Smooth muscle cell (in vitro differentiated cells): ENCODE results near the gene DOCK1. TPM values are rescaled to one million over a fixed set of nuclear protein-coding genes. Genes with fewer than 3 reads are reported as not detected.

Experiments
- DNase-seq: peaks from one replicate; lab custom pipeline; 2025; ENCODE audit not compliant: unreplicated experiment; lab: John Stamatoyannopoulos, UW
- H2AFZ ChIP-seq: fragments of 200-600 bp; sonication (generic); 2 replicates; pipeline ENCODE4 v1.6.0; 2016; ENCODE audit warnings: antibody characterized with exemption, low read depth, mild to moderate bottlenecking
- H3F3A ChIP-seq: fragments of 200-600 bp; sonication (generic); 2 replicates; pipeline ENCODE4 v1.6.0; 2017; ENCODE audit warnings: antibody characterized with exemption, low read depth
- H3K27ac ChIP-seq: fragments of 200-600 bp; sonication (generic); 2 replicates; pipeline ENCODE4 v1.5.1; 2016; ENCODE audit warnings: low read depth, mild to moderate bottlenecking
- H3K27me3 ChIP-seq: fragments of 200-600 bp; sonication (generic); 2 replicates; pipeline ENCODE4 v1.6.1; 2016; ENCODE audit warnings: low read depth, mild to moderate bottlenecking
- H3K36me3 ChIP-seq: fragments of 200-600 bp; sonication (generic); 2 replicates; pipeline ENCODE4 v1.5.1; 2016; ENCODE audit warnings: low read depth
- H3K4me1 ChIP-seq: fragments of 200-600 bp; sonication (generic); 2 replicates; pipeline ENCODE4 v1.5.1; 2016; ENCODE audit warnings: low read depth
- H3K4me2 ChIP-seq: fragments of 200-600 bp; sonication (generic); 2 replicates; pipeline ENCODE4 v1.6.0; 2016; ENCODE audit warnings: mild to moderate bottlenecking
- H3K4me3 ChIP-seq: fragments of 200-600 bp; sonication (generic); 2 replicates; pipeline ENCODE4 v1.5.1; 2016; ENCODE audit warnings: mild to moderate bottlenecking
- H3K79me2 ChIP-seq: fragments of 200-600 bp; sonication (generic); 2 replicates; pipeline ENCODE4 v1.6.0; 2016; ENCODE audit warnings: low read depth, mild to moderate bottlenecking
- H3K9ac ChIP-seq: fragments of 200-600 bp; sonication (generic); 2 replicates; pipeline ENCODE4 v1.6.0; 2016; ENCODE audit warnings: low read depth
- H3K9me3 ChIP-seq: fragments of 200-600 bp; sonication (generic); replicated peaks from 2 replicates; pipeline ENCODE4 v1.5.1; 2016; ENCODE audit warnings: low read depth
- H4K20me1 ChIP-seq: fragments of 200-600 bp; sonication (generic); 2 replicates; pipeline ENCODE4 v1.6.0; 2016; ENCODE audit warnings: low read depth
- WGBS: methylation state at CpG from one replicate; pipeline ENCODE4 v1.1.7; 2016; ENCODE audit warnings: low lambda C conversion rate; 5-methylcytosine and 5-hydroxymethylcytosine counted together
- polyA plus RNA-seq: library from polyadenylated mRNA; unstranded; fragments of >200 nt; fragmentation: Nextera tagmentation; extraction: Ambion mirVana; gene quantifications from 2 replicates; pipeline ENCODE4 v1.2.1, GENCODE V29; 2016
- total RNA-seq: library from RNA; depleted of rRNA; stranded (reverse); fragments of >200 nt; gene quantifications from 2 replicates; pipeline ENCODE4 v1.2.3, GENCODE V29; 2014
- TF ChIP-seq, protein P1 (sequence below): fragments of 200-600 bp; sonication (generic); IDR thresholded peaks from 2 replicates; pipeline ENCODE4 v1.5.1; 2017; ENCODE audit warnings: borderline replicate concordance, mild to moderate bottlenecking, antibody characterized with exemption; ENCODE audit not compliant: insufficient read depth, poor library complexity, severe bottlenecking

DOCK1 gene
- total and polyA plus RNA-seq, 2 experiments from 2014 or later = 18.4 to 37.1 TPM

DNA sequence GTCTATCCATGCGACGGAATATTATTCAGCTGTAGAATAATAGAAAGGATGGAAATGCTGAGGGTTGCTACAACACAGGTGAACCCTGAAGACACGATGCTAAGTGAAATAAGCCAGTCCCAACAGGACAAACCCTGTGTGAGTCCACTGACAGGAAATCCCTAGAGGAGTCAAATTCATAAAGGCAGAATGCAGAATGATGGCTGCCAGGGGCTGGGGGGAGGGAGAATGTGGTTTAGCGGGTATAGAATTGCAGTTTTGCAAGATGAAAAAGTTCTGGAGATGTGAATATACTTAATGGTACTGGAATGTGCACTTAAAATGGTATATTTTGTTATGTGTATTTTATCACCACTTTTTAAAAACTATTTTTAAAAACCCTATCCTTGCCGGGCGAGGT, 36.9 kb upstream of the DOCK1 start:
- peaks cover 4% of the 10 kb centered on the region for H3F3A ChIP-seq
- no peak overlapping the region for H3K4me2 ChIP-seq
- WGBS = 93% methylated on average over 6 of the region's 6 CpGs

GRCh38 chr10:126872135-126872534, 33.1 kb upstream of the DOCK1 start:
- H3K79me2 ChIP-seq = no peaks in the 10 kb centered on the region
- H3K4me2 ChIP-seq = peak overlapping the region; percentile 19
- peaks cover 4% of the 10 kb centered on the region for H3F3A ChIP-seq
- no peak overlapping the region for H3K27ac ChIP-seq
- no peak for DNase-seq
- TF ChIP-seq, protein P1, sequence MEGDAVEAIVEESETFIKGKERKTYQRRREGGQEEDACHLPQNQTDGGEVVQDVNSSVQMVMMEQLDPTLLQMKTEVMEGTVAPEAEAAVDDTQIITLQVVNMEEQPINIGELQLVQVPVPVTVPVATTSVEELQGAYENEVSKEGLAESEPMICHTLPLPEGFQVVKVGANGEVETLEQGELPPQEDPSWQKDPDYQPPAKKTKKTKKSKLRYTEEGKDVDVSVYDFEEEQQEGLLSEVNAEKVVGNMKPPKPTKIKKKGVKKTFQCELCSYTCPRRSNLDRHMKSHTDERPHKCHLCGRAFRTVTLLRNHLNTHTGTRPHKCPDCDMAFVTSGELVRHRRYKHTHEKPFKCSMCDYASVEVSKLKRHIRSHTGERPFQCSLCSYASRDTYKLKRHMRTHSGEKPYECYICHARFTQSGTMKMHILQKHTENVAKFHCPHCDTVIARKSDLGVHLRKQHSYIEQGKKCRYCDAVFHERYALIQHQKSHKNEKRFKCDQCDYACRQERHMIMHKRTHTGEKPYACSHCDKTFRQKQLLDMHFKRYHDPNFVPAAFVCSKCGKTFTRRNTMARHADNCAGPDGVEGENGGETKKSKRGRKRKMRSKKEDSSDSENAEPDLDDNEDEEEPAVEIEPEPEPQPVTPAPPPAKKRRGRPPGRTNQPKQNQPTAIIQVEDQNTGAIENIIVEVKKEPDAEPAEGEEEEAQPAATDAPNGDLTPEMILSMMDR = no peak
- 89% methylated on average over 7 of the region's 7 CpGs for WGBS
- no peak overlapping the region for H3K4me3 ChIP-seq
- no peaks in the 10 kb centered on the region for H4K20me1 ChIP-seq
- no peaks in the 10 kb centered on the region for H3K36me3 ChIP-seq
- peaks cover 11% of the 10 kb centered on the region for H3K4me1 ChIP-seq
- no peaks in the 10 kb centered on the region for H3K27me3 ChIP-seq
- H3K9ac ChIP-seq = no peak overlapping the region
- no peaks in the 10 kb centered on the region for H3K9me3 ChIP-seq
- no peak overlapping the region for H2AFZ ChIP-seq

More for the DNA sequence above, 36.9 kb upstream of the DOCK1 start:
- TF ChIP-seq, protein P1 = no peak
- Histone ChIP-seq H3K79me2 (no peaks in the 10 kb centered on the region), H2AFZ (no peak overlapping the region), H3K27me3 (no peaks in the 10 kb centered on the region), H3K4me1 (peaks cover 11% of the 10 kb centered on the region), H3K4me3 (no peak overlapping the region), H3K27ac (no peak overlapping the region), H3K36me3 (no peaks in the 10 kb centered on the region), H3K9ac (no peak overlapping the region), H4K20me1 (no peaks in the 10 kb centered on the region), H3K9me3 (no peaks in the 10 kb centered on the region)
- DNase-seq = no peak

DNA sequence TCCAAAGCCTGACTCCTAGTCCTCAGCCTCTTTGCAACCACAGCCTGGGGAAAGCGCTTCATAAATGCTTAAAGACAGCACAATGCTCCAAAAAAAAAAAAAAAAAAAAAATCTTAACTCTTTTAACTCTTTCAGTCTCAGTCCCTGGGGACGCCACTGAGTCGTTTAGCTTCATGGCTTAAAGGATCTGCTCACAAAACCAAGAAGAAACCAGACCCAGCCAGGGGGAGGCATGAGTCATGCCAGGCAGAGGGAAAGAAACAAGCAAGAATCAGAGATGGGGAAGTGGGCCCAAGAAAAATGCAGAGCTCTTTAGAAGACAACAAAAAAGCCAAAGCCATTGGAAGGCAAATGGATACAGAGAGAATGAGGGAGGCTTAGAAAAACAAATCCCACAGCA, 32.5 kb upstream of the DOCK1 start:
- Histone ChIP-seq H3K36me3 (no peaks in the 10 kb centered on the region), H2AFZ (no peak overlapping the region), H3K4me1 (peaks cover 11% of the 10 kb centered on the region), H3F3A (peaks cover 4% of the 10 kb centered on the region), H3K4me2 (peak overlapping the region; percentile 19), H4K20me1 (no peaks in the 10 kb centered on the region), H3K4me3 (no peak overlapping the region), H3K9me3 (no peaks in the 10 kb centered on the region), H3K9ac (no peak overlapping the region), H3K27me3 (no peaks in the 10 kb centered on the region), H3K79me2 (no peaks in the 10 kb centered on the region), H3K27ac (no peak overlapping the region)
- TF ChIP-seq, protein P1 = no peak
- DNase-seq = no peak
- 4% methylated on average over 3 of the region's 3 CpGs for WGBS

GRCh38 chr10:126876456-126876855, 28.8 kb upstream of the DOCK1 start:
- Histone ChIP-seq H3K27ac (no peak overlapping the region), H3K4me3 (no peak overlapping the region), H3K4me1 (peaks cover 24% of the 10 kb centered on the region), H2AFZ (no peak overlapping the region), H4K20me1 (no peaks in the 10 kb centered on the region), H3K36me3 (no peaks in the 10 kb centered on the region), H3K4me2 (no peak overlapping the region), H3K9ac (no peak overlapping the region), H3K79me2 (no peaks in the 10 kb centered on the region), H3K27me3 (no peaks in the 10 kb centered on the region), H3F3A (peaks cover 4% of the 10 kb centered on the region), H3K9me3 (no peaks in the 10 kb centered on the region)
- DNase-seq = no peak
- TF ChIP-seq, protein P1 = no peak
- WGBS = 92% methylated on average over 3 of the region's 3 CpGs
